ENCODE results near the gene LMO2. TPM values are rescaled to one million over a fixed set of nuclear protein-coding genes. Genes with fewer than 3 reads are reported as not detected.

Gene LMO2
- total and polyA plus RNA-seq, 2 donors (not counting 3 experiments of a cell fraction or from before 2014, with no cell fraction given) = 60.4 to 66.8 TPM

DNA sequence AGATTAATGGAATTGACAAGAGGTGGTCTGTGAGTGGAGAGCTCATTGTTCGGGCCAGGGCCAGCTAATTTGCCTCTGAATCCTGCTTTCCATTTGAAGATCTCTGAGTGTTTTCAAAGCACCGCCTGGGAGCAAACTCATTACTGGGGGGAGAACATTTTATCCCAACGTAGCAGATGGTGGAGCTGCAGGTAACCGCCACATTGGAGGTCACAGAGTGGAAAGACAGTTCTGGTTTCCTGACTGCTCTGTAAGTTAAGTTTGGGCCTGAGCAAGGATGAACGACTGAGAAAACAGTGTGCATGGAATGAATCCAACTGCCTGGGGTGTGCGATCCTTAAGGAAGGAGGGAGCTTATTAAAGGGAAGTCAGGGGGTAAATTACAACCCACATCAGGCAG, 30.5 kb downstream of the LMO2 start:
- no peaks in the 10 kb centered on the region for H3K9me3 ChIP-seq (replicated peaks; ENCODE audit: control insufficient read depth, insufficient read depth, low read length)
- H4K20me1 ChIP-seq (replicated peaks; ENCODE audit: control insufficient read depth, extremely low read depth, insufficient read depth, low read length) = no peaks in the 10 kb centered on the region
- no peak overlapping the region for H3K4me3 ChIP-seq (replicated peaks in 1 of 3; ENCODE audit: insufficient read depth in 1 of 3, low read depth in 1 of 3, low read length in 3 of 3)
- TF ChIP-seq, protein P1, sequence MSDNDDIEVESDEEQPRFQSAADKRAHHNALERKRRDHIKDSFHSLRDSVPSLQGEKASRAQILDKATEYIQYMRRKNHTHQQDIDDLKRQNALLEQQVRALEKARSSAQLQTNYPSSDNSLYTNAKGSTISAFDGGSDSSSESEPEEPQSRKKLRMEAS (IDR thresholded peaks at IDR 0.05; ENCODE audit: insufficient read depth, insufficient read length) = no peak
- no peak for TF ChIP-seq EZH2 (IDR thresholded peaks at IDR 0.05; ENCODE audit: borderline replicate concordance, low read depth, low read length, severe bottlenecking)
- TF ChIP-seq POLR2A (IDR thresholded peaks at IDR 0.05; ENCODE audit: low read depth, low read length) = no peak
- TF ChIP-seq FOS (IDR thresholded peaks at IDR 0.05; ENCODE audit: borderline replicate concordance, insufficient read depth, low read length) = no peak
- TF ChIP-seq MYC (IDR thresholded peaks at IDR 0.05; ENCODE audit: low read depth, low read length) = no peak
- no peak for TF ChIP-seq GATA2 (IDR thresholded peaks at IDR 0.05; ENCODE audit: insufficient read depth, insufficient read length, low read depth, low read length)
- no peak for TF ChIP-seq JUN (IDR thresholded peaks at IDR 0.05; ENCODE audit: borderline replicate concordance, insufficient read depth, insufficient read length, low read depth)
- TF ChIP-seq, protein P2, sequence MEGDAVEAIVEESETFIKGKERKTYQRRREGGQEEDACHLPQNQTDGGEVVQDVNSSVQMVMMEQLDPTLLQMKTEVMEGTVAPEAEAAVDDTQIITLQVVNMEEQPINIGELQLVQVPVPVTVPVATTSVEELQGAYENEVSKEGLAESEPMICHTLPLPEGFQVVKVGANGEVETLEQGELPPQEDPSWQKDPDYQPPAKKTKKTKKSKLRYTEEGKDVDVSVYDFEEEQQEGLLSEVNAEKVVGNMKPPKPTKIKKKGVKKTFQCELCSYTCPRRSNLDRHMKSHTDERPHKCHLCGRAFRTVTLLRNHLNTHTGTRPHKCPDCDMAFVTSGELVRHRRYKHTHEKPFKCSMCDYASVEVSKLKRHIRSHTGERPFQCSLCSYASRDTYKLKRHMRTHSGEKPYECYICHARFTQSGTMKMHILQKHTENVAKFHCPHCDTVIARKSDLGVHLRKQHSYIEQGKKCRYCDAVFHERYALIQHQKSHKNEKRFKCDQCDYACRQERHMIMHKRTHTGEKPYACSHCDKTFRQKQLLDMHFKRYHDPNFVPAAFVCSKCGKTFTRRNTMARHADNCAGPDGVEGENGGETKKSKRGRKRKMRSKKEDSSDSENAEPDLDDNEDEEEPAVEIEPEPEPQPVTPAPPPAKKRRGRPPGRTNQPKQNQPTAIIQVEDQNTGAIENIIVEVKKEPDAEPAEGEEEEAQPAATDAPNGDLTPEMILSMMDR (IDR thresholded peaks at IDR 0.05; ENCODE audit: extremely low read depth in 1 of 2, insufficient read depth in 1 of 2, low read depth in 1 of 2, low read length in 2 of 2) = no peak
- TF ChIP-seq POLR2AphosphoS5 (IDR thresholded peaks at IDR 0.05; ENCODE audit: insufficient read depth, low read depth, low read length) = no peak
- no peaks in the 10 kb centered on the region for H3K4me1 ChIP-seq (ENCODE audit: control insufficient read depth, extremely low read depth, insufficient read depth, low read length)
- no peaks in the 10 kb centered on the region for H3K79me2 ChIP-seq (ENCODE audit: control insufficient read depth, insufficient read depth, low read length)
- FAIRE-seq = no peak
- BruUV-seq (replicated peaks) = no TSS peak
- H3K9me1 ChIP-seq (replicated peaks; ENCODE audit: control insufficient read depth, extremely low read depth, insufficient read depth, low read length) = no peaks in the 10 kb centered on the region
- intact Hi-C loops (cut with micrococcal nuclease) = no loop called here
- no peak overlapping the region for H2AFZ ChIP-seq (ENCODE audit: low read depth, low read length)
- no peak overlapping the region for H3K27ac ChIP-seq (ENCODE audit: insufficient read depth, low read depth, low read length)
- dilution Hi-C loops (cut with MboI; ENCODE audit: extremely low pct_ligation_motif_present, low sequenced_read_pairs) = no loop called here
- no peak overlapping the region for H3K4me2 ChIP-seq (ENCODE audit: insufficient read depth, low read length)
- H3K36me3 ChIP-seq (ENCODE audit: control insufficient read depth in 2 of 2, extremely low read depth in 1 of 2, insufficient read depth in 2 of 2, low read length in 2 of 2) = peaks cover 5 to 39% of the 10 kb centered on the region in 2 experiments
- no peak for DNase-seq (ENCODE audit: low read depth, low spot score)
- ChIA-PET CTCF (interaction anchor here (1.0 to 5.6 kb wide), 3 partner anchors 109 to 127 kb away, joined by 3 to 65 read pairs (median 4); no protein-coding TSS in a partner anchor), POLR2A (no interaction called here)
- no peaks in the 10 kb centered on the region for H3K27me3 ChIP-seq (ENCODE audit: control insufficient read depth in 2 of 2, insufficient read depth in 2 of 2, low read length in 2 of 2)
- H3K9ac ChIP-seq (replicated peaks; ENCODE audit: extremely low read depth, insufficient read depth, low read length) = no peak overlapping the region

Data from endothelial cell of umbilical vein (primary cell).